ENCODE results near the gene INPP5B.

- no peak for TF ChIP-seq CTCF (IDR thresholded peaks at IDR 0.05)
- TF ChIP-seq POLR2A (IDR thresholded peaks at IDR 0.05) = no peak
Measured at GRCh38 chr1:37883671-37884070, 63.2 kb downstream of the INPP5B start.
